ENCODE data around the gene DMRT2. TPM values are rescaled to one million over a fixed set of nuclear protein-coding genes. Genes with fewer than 3 reads are reported as not detected.

The DMRT2 gene
- total RNA-seq, 1 donor from 2014 or later: 0.31 TPM

GRCh38 chr9:1048811-1049210 is 1.3 kb upstream of the DMRT2 start:
- Mint-ChIP-seq H3K27ac (ENCODE audit: unreplicated experiment) (no peak overlapping the region), H3K4me1 (ENCODE audit: unreplicated experiment) (peaks cover 21% of the 10 kb centered on the region), H3K4me3 (ENCODE audit: unreplicated experiment) (no peak overlapping the region), H3K27me3 (ENCODE audit: unreplicated experiment) (peaks cover 29% of the 10 kb centered on the region), H3K36me3 (ENCODE audit: low read depth, unreplicated experiment) (no peaks in the 10 kb centered on the region), H3K9me3 (ENCODE audit: unreplicated experiment) (no peaks in the 10 kb centered on the region)
- DNase-seq (ENCODE audit: low spot score): no peak
- no peak for TF ChIP-seq CTCF (IDR thresholded peaks at IDR 0.05; ENCODE audit: unreplicated experiment)

GRCh38 chr9:1049641-1050040 is 516 bp upstream of the DMRT2 start:
- peaks cover 21% of the 10 kb centered on the region for H3K4me1 Mint-ChIP-seq (ENCODE audit: unreplicated experiment)
- no peaks in the 10 kb centered on the region for H3K36me3 Mint-ChIP-seq (ENCODE audit: low read depth, unreplicated experiment)
- H3K4me3 Mint-ChIP-seq (ENCODE audit: unreplicated experiment): peak overlapping the region; percentile 82
- no peak for DNase-seq (ENCODE audit: low spot score)
- peaks cover 29% of the 10 kb centered on the region for H3K27me3 Mint-ChIP-seq (ENCODE audit: unreplicated experiment)
- H3K27ac Mint-ChIP-seq (ENCODE audit: unreplicated experiment): no peak overlapping the region
- TF ChIP-seq CTCF (IDR thresholded peaks at IDR 0.05; ENCODE audit: unreplicated experiment): no peak
- no peaks in the 10 kb centered on the region for H3K9me3 Mint-ChIP-seq (ENCODE audit: unreplicated experiment)

GRCh38 chr9:1051210-1051583 is 1.0 kb downstream of the DMRT2 start:
- Mint-ChIP-seq H3K4me3 (ENCODE audit: unreplicated experiment) (peak overlapping the region; percentile 74), H3K36me3 (ENCODE audit: low read depth, unreplicated experiment) (no peaks in the 10 kb centered on the region), H3K9me3 (ENCODE audit: unreplicated experiment) (no peaks in the 10 kb centered on the region), H3K27me3 (ENCODE audit: unreplicated experiment) (peaks cover 32% of the 10 kb centered on the region), H3K27ac (ENCODE audit: unreplicated experiment) (no peak overlapping the region), H3K4me1 (ENCODE audit: unreplicated experiment) (peaks cover 21% of the 10 kb centered on the region)
- no peak for TF ChIP-seq CTCF (IDR thresholded peaks at IDR 0.05; ENCODE audit: unreplicated experiment)
- no peak for DNase-seq (ENCODE audit: low spot score)

- H3K9me3 Mint-ChIP-seq (ENCODE audit: unreplicated experiment): no peaks in the 10 kb centered on the region
- TF ChIP-seq CTCF (IDR thresholded peaks at IDR 0.05; ENCODE audit: unreplicated experiment): no peak
- no peak overlapping the region for H3K27ac Mint-ChIP-seq (ENCODE audit: unreplicated experiment)
- peaks cover 30% of the 10 kb centered on the region for H3K27me3 Mint-ChIP-seq (ENCODE audit: unreplicated experiment)
- H3K4me1 Mint-ChIP-seq (ENCODE audit: unreplicated experiment): peaks cover 21% of the 10 kb centered on the region
- DNase-seq (ENCODE audit: low spot score): peak; percentile 57
- H3K36me3 Mint-ChIP-seq (ENCODE audit: low read depth, unreplicated experiment): no peaks in the 10 kb centered on the region
- H3K4me3 Mint-ChIP-seq (ENCODE audit: unreplicated experiment): peak overlapping the region; percentile 74
Observed at GRCh38 chr9:1051584-1052275, 1.6 kb downstream of the DMRT2 start.

- TF ChIP-seq CTCF (IDR thresholded peaks at IDR 0.05; ENCODE audit: unreplicated experiment): no peak
- Mint-ChIP-seq H3K4me1 (ENCODE audit: unreplicated experiment) (peaks cover 21% of the 10 kb centered on the region), H3K27ac (ENCODE audit: unreplicated experiment) (no peak overlapping the region), H3K27me3 (ENCODE audit: unreplicated experiment) (peaks cover 32% of the 10 kb centered on the region), H3K9me3 (ENCODE audit: unreplicated experiment) (no peaks in the 10 kb centered on the region), H3K4me3 (ENCODE audit: unreplicated experiment) (peak overlapping the region; percentile 88), H3K36me3 (ENCODE audit: low read depth, unreplicated experiment) (no peaks in the 10 kb centered on the region)
- DNase-seq (ENCODE audit: low spot score): no peak
Observed at GRCh38 chr9:1052365-1053281, 2.5 kb downstream of the DMRT2 start.

Measured in endothelial cell (in vitro differentiated cells).